ENCODE results near the gene OR9G1.

The OR9G1 gene

DNA sequence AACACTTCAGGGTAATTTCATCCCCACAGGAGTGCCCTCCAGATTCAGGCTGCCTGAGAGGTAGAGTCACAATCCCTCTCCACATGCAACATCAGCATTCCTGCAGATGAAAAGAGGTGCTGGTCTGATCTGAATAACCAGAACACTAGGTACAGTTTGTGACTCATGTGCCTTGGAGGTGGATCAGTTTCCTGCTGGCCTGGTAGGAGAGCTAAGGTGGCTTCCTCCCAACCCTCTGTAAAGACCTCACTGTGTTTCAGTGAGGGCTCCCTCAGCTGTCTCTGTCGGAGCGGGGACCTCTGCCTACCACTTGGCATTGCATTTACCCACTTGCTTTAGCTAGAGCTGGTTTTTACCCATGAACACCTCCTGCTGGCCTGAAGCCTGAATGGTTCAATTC, 7.6 kb downstream of the OR9G1 start:
- Histone ChIP-seq H2AK5ac (ENCODE audit: low read length) (no peak overlapping the region), H3K4ac (ENCODE audit: low read depth, low read length) (no peak overlapping the region), H3K27ac (ENCODE audit: low read depth, low read length) (no peak overlapping the region), H2BK120ac (ENCODE audit: low read depth, low read length) (no peak overlapping the region), H4K5ac (ENCODE audit: low read length) (no peak overlapping the region), H3K4me2 (ENCODE audit: low read length) (no peak overlapping the region), H3K27me3 (ENCODE audit: insufficient read depth, low read length, poor library complexity) (no peaks in the 10 kb centered on the region), H3K23ac (ENCODE audit: low read length) (no peak overlapping the region), H3K4me1 (ENCODE audit: control insufficient read depth, low read depth, low read length) (no peaks in the 10 kb centered on the region), H3K18ac (ENCODE audit: low read length) (no peak overlapping the region), H2BK15ac (replicated peaks; ENCODE audit: low read depth) (no peak overlapping the region), H2BK5ac (ENCODE audit: low read length) (no peak overlapping the region), H3K9ac (ENCODE audit: low read length) (no peak overlapping the region), H4K8ac (ENCODE audit: low read depth, low read length) (no peak overlapping the region), H3K36me3 (ENCODE audit: control insufficient read depth, insufficient read depth, low read length) (no peaks in the 10 kb centered on the region), H3K56ac (ENCODE audit: low read length) (no peak overlapping the region), H3K4me3 (ENCODE audit: low read length) (no peak overlapping the region), H3K79me2 (ENCODE audit: control insufficient read depth, insufficient read depth, low read length) (no peaks in the 10 kb centered on the region), H3K79me1 (ENCODE audit: low read length) (no peaks in the 10 kb centered on the region)
- no CpG with 5 or more reads among the region's 2 CpGs for WGBS (ENCODE audit: extremely low coverage, insufficient coverage, low lambda C conversion rate)
- peak; percentile 10 for DNase-seq

GRCh38 chr11:56714206-56714605, 15.3 kb downstream of the OR9G1 start:
- no peak overlapping the region for H2BK15ac ChIP-seq (replicated peaks; ENCODE audit: low read depth)
- H3K27me3 ChIP-seq (ENCODE audit: insufficient read depth, low read length, poor library complexity) = no peaks in the 10 kb centered on the region
- H3K56ac ChIP-seq (ENCODE audit: low read length) = no peak overlapping the region
- no peaks in the 10 kb centered on the region for H3K36me3 ChIP-seq (ENCODE audit: control insufficient read depth, insufficient read depth, low read length)
- no peak overlapping the region for H3K9ac ChIP-seq (ENCODE audit: low read length)
- H2AK5ac ChIP-seq (ENCODE audit: low read length) = no peak overlapping the region
- H3K79me2 ChIP-seq (ENCODE audit: control insufficient read depth, insufficient read depth, low read length) = no peaks in the 10 kb centered on the region
- no peak overlapping the region for H3K23ac ChIP-seq (ENCODE audit: low read length)
- H3K18ac ChIP-seq (ENCODE audit: low read length) = no peak overlapping the region
- DNase-seq = no peak
- no peak overlapping the region for H3K27ac ChIP-seq (ENCODE audit: low read depth, low read length)
- H2BK120ac ChIP-seq (ENCODE audit: low read depth, low read length) = no peak overlapping the region
- H3K4ac ChIP-seq (ENCODE audit: low read depth, low read length) = no peak overlapping the region
- H4K8ac ChIP-seq (ENCODE audit: low read depth, low read length) = no peak overlapping the region
- no peaks in the 10 kb centered on the region for H3K79me1 ChIP-seq (ENCODE audit: low read length)
- no peak overlapping the region for H3K4me3 ChIP-seq (ENCODE audit: low read length)
- no peak overlapping the region for H2BK5ac ChIP-seq (ENCODE audit: low read length)
- no CpG with 5 or more reads among the region's 2 CpGs for WGBS (ENCODE audit: extremely low coverage, insufficient coverage, low lambda C conversion rate)
- no peaks in the 10 kb centered on the region for H3K4me1 ChIP-seq (ENCODE audit: control insufficient read depth, low read depth, low read length)
- H3K4me2 ChIP-seq (ENCODE audit: low read length) = no peak overlapping the region
- no peak overlapping the region for H4K5ac ChIP-seq (ENCODE audit: low read length)

DNA sequence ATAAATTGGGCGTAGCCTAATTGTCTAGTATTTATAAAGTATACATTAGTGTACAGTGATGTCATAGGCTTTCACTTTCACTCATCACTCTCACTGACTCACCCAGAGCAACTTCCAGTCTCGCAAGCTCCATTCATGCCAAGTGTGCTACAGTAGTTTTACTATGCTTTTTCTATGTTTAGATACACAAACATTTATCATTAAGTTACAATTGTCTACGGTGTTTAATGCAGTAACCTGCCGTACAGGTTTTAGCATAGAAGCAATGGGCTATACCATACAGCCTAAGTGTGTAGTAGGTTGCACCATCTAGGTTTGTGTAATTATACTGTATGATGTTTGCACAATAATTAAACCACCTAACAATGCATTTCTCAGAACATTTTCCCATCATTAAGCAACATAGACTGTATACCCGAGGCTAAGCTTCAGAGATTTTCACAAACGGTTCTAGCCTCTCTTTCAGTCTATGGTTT, 17.5 kb downstream of the OR9G1 start:
- no peaks in the 10 kb centered on the region for H3K79me1 ChIP-seq (ENCODE audit: low read length)
- no peak overlapping the region for H3K23ac ChIP-seq (ENCODE audit: low read length)
- H2BK15ac ChIP-seq (replicated peaks; ENCODE audit: low read depth) = no peak overlapping the region
- H2BK120ac ChIP-seq (ENCODE audit: low read depth, low read length) = no peak overlapping the region
- no peak overlapping the region for H3K56ac ChIP-seq (ENCODE audit: low read length)
- 100% methylated on average over 1 of the region's 6 CpGs for WGBS (ENCODE audit: extremely low coverage, insufficient coverage, low lambda C conversion rate)
- H3K4me2 ChIP-seq (ENCODE audit: low read length) = no peak overlapping the region
- no peaks in the 10 kb centered on the region for H3K27me3 ChIP-seq (ENCODE audit: insufficient read depth, low read length, poor library complexity)
- no peaks in the 10 kb centered on the region for H3K36me3 ChIP-seq (ENCODE audit: control insufficient read depth, insufficient read depth, low read length)
- H3K4me1 ChIP-seq (ENCODE audit: control insufficient read depth, low read depth, low read length) = no peaks in the 10 kb centered on the region
- no peak overlapping the region for H4K8ac ChIP-seq (ENCODE audit: low read depth, low read length)
- H4K5ac ChIP-seq (ENCODE audit: low read length) = no peak overlapping the region
- H2BK5ac ChIP-seq (ENCODE audit: low read length) = no peak overlapping the region
- no peak overlapping the region for H3K27ac ChIP-seq (ENCODE audit: low read depth, low read length)
- no peak for DNase-seq
- no peak overlapping the region for H3K4me3 ChIP-seq (ENCODE audit: low read length)
- H3K9ac ChIP-seq (ENCODE audit: low read length) = no peak overlapping the region
- no peak overlapping the region for H3K4ac ChIP-seq (ENCODE audit: low read depth, low read length)
- no peaks in the 10 kb centered on the region for H3K79me2 ChIP-seq (ENCODE audit: control insufficient read depth, insufficient read depth, low read length)
- H3K18ac ChIP-seq (ENCODE audit: low read length) = no peak overlapping the region
- no peak overlapping the region for H2AK5ac ChIP-seq (ENCODE audit: low read length)

- Histone ChIP-seq H3K9ac (ENCODE audit: low read length) (no peak overlapping the region), H3K18ac (ENCODE audit: low read length) (no peak overlapping the region), H3K23ac (ENCODE audit: low read length) (no peak overlapping the region), H3K27me3 (ENCODE audit: insufficient read depth, low read length, poor library complexity) (no peaks in the 10 kb centered on the region), H4K8ac (ENCODE audit: low read depth, low read length) (no peak overlapping the region), H3K4me1 (ENCODE audit: control insufficient read depth, low read depth, low read length) (no peaks in the 10 kb centered on the region), H3K4me3 (ENCODE audit: low read length) (no peak overlapping the region), H3K4me2 (ENCODE audit: low read length) (no peak overlapping the region), H3K36me3 (ENCODE audit: control insufficient read depth, insufficient read depth, low read length) (no peaks in the 10 kb centered on the region), H2AK5ac (ENCODE audit: low read length) (no peak overlapping the region), H2BK15ac (replicated peaks; ENCODE audit: low read depth) (no peak overlapping the region), H2BK120ac (ENCODE audit: low read depth, low read length) (no peak overlapping the region), H3K27ac (ENCODE audit: low read depth, low read length) (no peak overlapping the region), H3K79me2 (ENCODE audit: control insufficient read depth, insufficient read depth, low read length) (no peaks in the 10 kb centered on the region), H3K79me1 (ENCODE audit: low read length) (no peaks in the 10 kb centered on the region), H3K56ac (ENCODE audit: low read length) (no peak overlapping the region), H3K4ac (ENCODE audit: low read depth, low read length) (no peak overlapping the region), H4K5ac (ENCODE audit: low read length) (no peak overlapping the region), H2BK5ac (ENCODE audit: low read length) (no peak overlapping the region)
- WGBS (ENCODE audit: extremely low coverage, insufficient coverage, low lambda C conversion rate) = no CpG with 5 or more reads among the region's 4 CpGs
- no peak for DNase-seq
Measured at GRCh38 chr11:56720513-56720912, 21.6 kb downstream of the OR9G1 start.

GRCh38 chr11:56740107-56740506, 41.2 kb downstream of the OR9G1 start:
- Histone ChIP-seq H3K4ac (ENCODE audit: low read depth, low read length) (no peak overlapping the region), H2AK5ac (ENCODE audit: low read length) (no peak overlapping the region), H3K79me1 (ENCODE audit: low read length) (no peaks in the 10 kb centered on the region), H3K79me2 (ENCODE audit: control insufficient read depth, insufficient read depth, low read length) (no peaks in the 10 kb centered on the region), H3K18ac (ENCODE audit: low read length) (no peak overlapping the region), H2BK5ac (ENCODE audit: low read length) (no peak overlapping the region), H3K23ac (ENCODE audit: low read length) (no peak overlapping the region), H3K56ac (ENCODE audit: low read length) (no peak overlapping the region), H3K27me3 (ENCODE audit: insufficient read depth, low read length, poor library complexity) (no peaks in the 10 kb centered on the region), H3K4me2 (ENCODE audit: low read length) (no peak overlapping the region), H4K5ac (ENCODE audit: low read length) (no peak overlapping the region), H2BK120ac (ENCODE audit: low read depth, low read length) (no peak overlapping the region), H3K9ac (ENCODE audit: low read length) (no peak overlapping the region), H3K27ac (ENCODE audit: low read depth, low read length) (no peak overlapping the region), H2BK15ac (replicated peaks; ENCODE audit: low read depth) (no peak overlapping the region), H4K8ac (ENCODE audit: low read depth, low read length) (no peak overlapping the region), H3K36me3 (ENCODE audit: control insufficient read depth, insufficient read depth, low read length) (no peaks in the 10 kb centered on the region), H3K4me3 (ENCODE audit: low read length) (no peak overlapping the region), H3K4me1 (ENCODE audit: control insufficient read depth, low read depth, low read length) (no peaks in the 10 kb centered on the region)
- no CpG with 5 or more reads among the region's 3 CpGs for WGBS (ENCODE audit: extremely low coverage, insufficient coverage, low lambda C conversion rate)
- no peak for DNase-seq

- Histone ChIP-seq H3K79me1 (ENCODE audit: low read length) (no peaks in the 10 kb centered on the region), H3K4me3 (ENCODE audit: low read length) (no peak overlapping the region), H3K56ac (ENCODE audit: low read length) (no peak overlapping the region), H3K4me2 (ENCODE audit: low read length) (no peak overlapping the region), H4K5ac (ENCODE audit: low read length) (no peak overlapping the region), H3K18ac (ENCODE audit: low read length) (no peak overlapping the region), H2BK15ac (replicated peaks; ENCODE audit: low read depth) (no peak overlapping the region), H3K27ac (ENCODE audit: low read depth, low read length) (no peak overlapping the region), H2BK120ac (ENCODE audit: low read depth, low read length) (no peak overlapping the region), H3K9ac (ENCODE audit: low read length) (no peak overlapping the region), H3K36me3 (ENCODE audit: control insufficient read depth, insufficient read depth, low read length) (no peaks in the 10 kb centered on the region), H3K4me1 (ENCODE audit: control insufficient read depth, low read depth, low read length) (no peaks in the 10 kb centered on the region), H2AK5ac (ENCODE audit: low read length) (no peak overlapping the region), H3K79me2 (ENCODE audit: control insufficient read depth, insufficient read depth, low read length) (no peaks in the 10 kb centered on the region), H4K8ac (ENCODE audit: low read depth, low read length) (no peak overlapping the region), H3K27me3 (ENCODE audit: insufficient read depth, low read length, poor library complexity) (no peaks in the 10 kb centered on the region), H2BK5ac (ENCODE audit: low read length) (no peak overlapping the region), H3K4ac (ENCODE audit: low read depth, low read length) (no peak overlapping the region), H3K23ac (ENCODE audit: low read length) (no peak overlapping the region)
- WGBS (ENCODE audit: extremely low coverage, insufficient coverage, low lambda C conversion rate) = no CpG with 5 or more reads among the region's 4 CpGs
- DNase-seq = no peak
Measured at GRCh38 chr11:56740886-56741285, 42.0 kb downstream of the OR9G1 start.
